IMR-90 (cell line): ENCODE results near the gene TRAP1. TPM values are rescaled to one million over a fixed set of nuclear protein-coding genes. Genes with fewer than 3 reads are reported as not detected.
A peak's percentile ranks its signal among the peaks of the same experiment; 100 is the strongest.

Experiments
- ATAC-seq: fragments of 200-7000 bp; cut with Tn5 transposase; 2 replicates; pipeline ENCODE4 v1.9.1; 2020; ENCODE audit warnings: low read depth, mild to moderate bottlenecking, moderate library complexity
- BruUV-seq: library from RNA; stranded (reverse); fragments of 400-500 nt; replicated peaks from 2 replicates; lab custom pipeline; 2021; lab: Mats Ljungman, UMichigan
- CTCF ChIA-PET: fragments of 300-600 bp; formaldehyde crosslinking; extraction: SDS; loops from one replicate; lab custom pipeline; 2021; ENCODE audit warnings: antibody characterized with exemption; lab: Yijun Ruan, JAX
- POLR2A ChIA-PET: fragments of 300-600 bp; sonication (Branson Sonifier 250); formaldehyde crosslinking; loops from one replicate; lab custom pipeline; 2022; ENCODE audit warnings: antibody characterized with exemption; ENCODE audit not compliant: unreplicated experiment; lab: Charles Lee
- DNase-seq: peaks from one replicate; pipeline ENCODE4 v3.0.0; 2013
- H2AFZ ChIP-seq: replicated peaks from 2 replicates; pipeline ENCODE3; 2013; ENCODE audit warnings: low read length, mild to moderate bottlenecking; ENCODE audit not compliant: poor library complexity
- H2AK5ac ChIP-seq: 2 replicates; pipeline ENCODE4 v1.6.1; 2013; ENCODE audit warnings: low read depth, low read length, inconsistent platforms
- H2AK9ac ChIP-seq: replicated peaks from 2 replicates; pipeline ENCODE3; 2013; ENCODE audit warnings: mild to moderate bottlenecking, low read depth, low read length, moderate library complexity; ENCODE audit not compliant: poor library complexity
- H2BK120ac ChIP-seq: 2 replicates; pipeline ENCODE4 v1.6.1; 2013; ENCODE audit warnings: low read depth, low read length, inconsistent platforms
- H2BK15ac ChIP-seq: 3 replicates; pipeline ENCODE4 v1.6.1; 2013; ENCODE audit warnings: low read depth, low read length, inconsistent platforms
- H2BK20ac ChIP-seq: 2 replicates; pipeline ENCODE4 v1.6.1; 2013; ENCODE audit warnings: low read depth, mild to moderate bottlenecking, inconsistent platforms, low read length, moderate library complexity
- H2BK5ac ChIP-seq: 2 replicates; pipeline ENCODE4 v1.6.1; 2013; ENCODE audit warnings: mild to moderate bottlenecking, low read depth, low read length, inconsistent platforms; ENCODE audit not compliant: poor library complexity, severe bottlenecking
- H3K14ac ChIP-seq: replicated peaks from 2 replicates; pipeline ENCODE4 v1.6.1; 2013; ENCODE audit warnings: low read depth, low read length, inconsistent platforms
- H3K18ac ChIP-seq: 2 replicates; pipeline ENCODE4 v1.6.1; 2013; ENCODE audit warnings: low read depth, low read length, control low read depth
- H3K23ac ChIP-seq: 2 replicates; pipeline ENCODE4 v1.6.1; 2013; ENCODE audit warnings: low read depth, low read length, inconsistent platforms
- H3K27ac ChIP-seq: 2 replicates; pipeline ENCODE4 v1.5.1; 2013; ENCODE audit warnings: mild to moderate bottlenecking, control low read depth, low read length; ENCODE audit not compliant: insufficient read depth
- H3K27me3 ChIP-seq: 2 replicates; pipeline ENCODE4 v1.6.1; 2013; ENCODE audit warnings: low read length; ENCODE audit not compliant: control insufficient read depth, insufficient read depth
- H3K36me3 ChIP-seq: 2 replicates; pipeline ENCODE4 v1.6.1; 2013; ENCODE audit warnings: low read length, mixed read lengths; ENCODE audit not compliant: control insufficient read depth, insufficient read depth
- H3K4ac ChIP-seq: 2 replicates; pipeline ENCODE4 v1.6.1; 2013; ENCODE audit warnings: low read depth, low read length, inconsistent platforms
- H3K4me1 ChIP-seq: 2 replicates; pipeline ENCODE4 v1.6.1; 2013; ENCODE audit warnings: low read length, mixed read lengths; ENCODE audit not compliant: control insufficient read depth, insufficient read depth
- H3K4me2 ChIP-seq: 2 replicates; pipeline ENCODE4 v1.6.1; 2013; ENCODE audit warnings: low read depth, mild to moderate bottlenecking, control low read depth, low read length, moderate library complexity
- H3K4me3 ChIP-seq: 2 replicates; pipeline ENCODE4 v1.5.1; 2013; ENCODE audit warnings: low read depth, mild to moderate bottlenecking, control low read depth, low read length, moderate library complexity; ENCODE audit not compliant: insufficient read depth
- H3K56ac ChIP-seq: 2 replicates; pipeline ENCODE4 v1.6.1; 2013; ENCODE audit warnings: low read length, inconsistent platforms; ENCODE audit not compliant: insufficient read depth; ENCODE audit errors: extremely low read depth
- H3K79me1 ChIP-seq, 2 experiments: 2 replicates each; pipeline ENCODE4 v1.6.1; 2013; ENCODE audit warnings: low read length in 2 of 2, inconsistent platforms in 1 of 2, low read depth in 1 of 2
- H3K9ac ChIP-seq: 2 replicates; pipeline ENCODE4 v1.6.1; 2013; ENCODE audit warnings: low read depth, low read length, control low read depth
- H3K9me1 ChIP-seq: 2 replicates; pipeline ENCODE4 v1.6.1; 2013; ENCODE audit warnings: low read length, inconsistent platforms; ENCODE audit not compliant: insufficient read depth
- H3K9me3 ChIP-seq: 2 replicates; pipeline ENCODE4 v1.6.1; 2013; ENCODE audit warnings: low read length; ENCODE audit not compliant: control insufficient read depth, insufficient read depth
- H4K20me1 ChIP-seq: 2 replicates; pipeline ENCODE4 v1.6.1; 2013; ENCODE audit warnings: low read length, inconsistent platforms; ENCODE audit not compliant: insufficient read depth
- H4K5ac ChIP-seq: 2 replicates; pipeline ENCODE4 v1.6.1; 2013; ENCODE audit warnings: mild to moderate bottlenecking, low read depth, low read length, control low read depth
- H4K8ac ChIP-seq, 2 experiments: 2 replicates each; pipeline ENCODE4 v1.6.1; 2013; ENCODE audit warnings: low read depth in 2 of 2, low read length in 2 of 2, control low read depth in 1 of 2, inconsistent platforms in 1 of 2
- H4K91ac ChIP-seq: 2 replicates; pipeline ENCODE4 v1.6.1; 2013; ENCODE audit warnings: low read depth, low read length, inconsistent platforms; ENCODE audit not compliant: insufficient read depth
- CEBPB ChIP-seq: IDR thresholded peaks from 2 replicates; pipeline ENCODE4 v1.6.1; 2012; ENCODE audit warnings: low read depth, low read length, improper control_type of control experiment
- CHD1 ChIP-seq: IDR thresholded peaks from 2 replicates; pipeline ENCODE4 v1.6.1; 2012; ENCODE audit warnings: low read depth, low read length, improper control_type of control experiment
- MAFK ChIP-seq: IDR thresholded peaks from 2 replicates; pipeline ENCODE4 v1.6.1; 2012; ENCODE audit warnings: low read depth, low read length, improper control_type of control experiment
- MAZ ChIP-seq: IDR thresholded peaks from 2 replicates; pipeline ENCODE4 v1.6.1; 2012; ENCODE audit warnings: low read depth, mild to moderate bottlenecking, low read length, improper control_type of control experiment, moderate library complexity, borderline replicate concordance
- MXI1 ChIP-seq: IDR thresholded peaks from 2 replicates; pipeline ENCODE4 v1.6.1; 2012; ENCODE audit warnings: low read depth, mild to moderate bottlenecking, low read length, moderate library complexity, borderline replicate concordance
- SMC3 ChIP-seq: fragments of 150-350 bp; IDR thresholded peaks from 2 replicates; pipeline ENCODE4 v1.6.1; 2016; ENCODE audit warnings: low read depth, mild to moderate bottlenecking, antibody characterized with exemption, low read length, moderate library complexity
- USF2 ChIP-seq: fragments of 150-350 bp; IDR thresholded peaks from 2 replicates; pipeline ENCODE4 v1.6.1; 2017; ENCODE audit warnings: mild to moderate bottlenecking, antibody characterized with exemption, low read length, low read depth
- WGBS, 2 experiments: methylation state at CpG; one replicate each; pipeline versions ENCODE4 v1.1.5 to v1.1.7; 2013; ENCODE audit warnings: missing lambda C conversion rate in 2 of 2; ENCODE audit not compliant: insufficient read length in 1 of 2; ENCODE audit errors: extremely low coverage in 2 of 2; 5-methylcytosine and 5-hydroxymethylcytosine counted together
- dilution Hi-C: fragments of 300-500 bp; cut with HindIII; formaldehyde crosslinking; loops from one replicate; pipeline ENCODE4 v1.14.3; 2018; ENCODE audit warnings: low sequenced_read_pairs; ENCODE audit not compliant: unreplicated experiment
- in situ Hi-C: fragments of 300-500 bp; cut with MboI; formaldehyde crosslinking; loops from 3 replicates; pipeline ENCODE4 v1.14.3; 2019; ENCODE audit warnings: low sequenced_read_pairs, inconsistent platforms, mixed read lengths
- intact Hi-C: fragments of 100-400 bp; cut with micrococcal nuclease; formaldehyde crosslinking; loops from 2 replicates; pipeline ENCODE4 v1.10.0; 2022
- polyA plus RNA-seq, 3 experiments: library from polyadenylated mRNA; depleted of rRNA; stranded (reverse); fragments of >200 nt; gene quantifications; 2 replicates each; pipeline ENCODE4 v1.2.3, GENCODE V29; 2012; ENCODE audit warnings: low replicate concordance in 1 of 3
- total RNA-seq: library from RNA; depleted of rRNA; stranded (reverse); fragments of >200 nt; gene quantifications from 2 replicates; pipeline ENCODE4 v1.2.3, GENCODE V29; 2012
- TF ChIP-seq, protein P1 (sequence below): conservative IDR thresholded peaks from 2 replicates; pipeline ENCODE4 v1.5.1; 2012; ENCODE audit warnings: mild to moderate bottlenecking, low read depth, low read length, improper control_type of control experiment

Gene TRAP1
- total and polyA plus RNA-seq, 2 of the 4 experiments (the other 2 are of a cell fraction), result 139 to 145 TPM

- peak overlapping the region; percentile 73; the same call in 1 of the 2 replicates for H2AK5ac ChIP-seq
- no peak overlapping the region for H3K56ac ChIP-seq
- 0 out of 2 replicates have a peak overlapping the region, but pooled peaks have one; percentile 27 for H3K9ac ChIP-seq
- H2AK9ac ChIP-seq, result peak overlapping the region; percentile 3
- H3K79me1 ChIP-seq, result peaks cover 33 to 75% of the 10 kb centered on the region in 2 experiments
- peak overlapping the region; percentile 41; the same call in 1 of the 2 replicates for H3K14ac ChIP-seq
- in situ Hi-C loops (no loop called here), intact Hi-C loops (no loop called here), dilution Hi-C loops (no loop called here)
- peak overlapping the region; percentile 32; the same call in 1 of the 2 replicates for H4K5ac ChIP-seq
- H3K4ac ChIP-seq, result peak overlapping the region; percentile 53; the same call in 1 of the 2 replicates
- H4K8ac ChIP-seq, result peak overlapping the region in 1 of 2 experiments; percentile 31; a peak in 1 of 4 replicates
- H3K18ac ChIP-seq, result peak overlapping the region; percentile 67; the same call in 1 of the 2 replicates
- peak overlapping the region; percentile 10; the same call in 1 of the 2 replicates for H3K23ac ChIP-seq
- H4K91ac ChIP-seq, result no peak overlapping the region; the same call in 1 of the 2 replicates
- ChIA-PET POLR2A (no interaction called here), CTCF (no interaction called here)
- peak; percentile 36; the same call in 1 of the 2 replicates for TF ChIP-seq CEBPB
- no peak for TF ChIP-seq SMC3
- no peak for TF ChIP-seq USF2
- TF ChIP-seq MXI1, result no peak
- no peak for TF ChIP-seq CHD1
- TF ChIP-seq MAFK, result no peak
- TF ChIP-seq MAZ, result no peak
- TF ChIP-seq, protein P1, sequence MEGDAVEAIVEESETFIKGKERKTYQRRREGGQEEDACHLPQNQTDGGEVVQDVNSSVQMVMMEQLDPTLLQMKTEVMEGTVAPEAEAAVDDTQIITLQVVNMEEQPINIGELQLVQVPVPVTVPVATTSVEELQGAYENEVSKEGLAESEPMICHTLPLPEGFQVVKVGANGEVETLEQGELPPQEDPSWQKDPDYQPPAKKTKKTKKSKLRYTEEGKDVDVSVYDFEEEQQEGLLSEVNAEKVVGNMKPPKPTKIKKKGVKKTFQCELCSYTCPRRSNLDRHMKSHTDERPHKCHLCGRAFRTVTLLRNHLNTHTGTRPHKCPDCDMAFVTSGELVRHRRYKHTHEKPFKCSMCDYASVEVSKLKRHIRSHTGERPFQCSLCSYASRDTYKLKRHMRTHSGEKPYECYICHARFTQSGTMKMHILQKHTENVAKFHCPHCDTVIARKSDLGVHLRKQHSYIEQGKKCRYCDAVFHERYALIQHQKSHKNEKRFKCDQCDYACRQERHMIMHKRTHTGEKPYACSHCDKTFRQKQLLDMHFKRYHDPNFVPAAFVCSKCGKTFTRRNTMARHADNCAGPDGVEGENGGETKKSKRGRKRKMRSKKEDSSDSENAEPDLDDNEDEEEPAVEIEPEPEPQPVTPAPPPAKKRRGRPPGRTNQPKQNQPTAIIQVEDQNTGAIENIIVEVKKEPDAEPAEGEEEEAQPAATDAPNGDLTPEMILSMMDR, result no peak
- H3K27ac ChIP-seq, result peak overlapping the region; percentile 13; the same call in 1 of the 2 replicates
- peak overlapping the region; percentile 36 for H2BK5ac ChIP-seq
- BruUV-seq, result TSS peak; percentile 4
- H2AFZ ChIP-seq, result no peak overlapping the region
- H3K4me1 ChIP-seq, result peaks cover 7% of the 10 kb centered on the region
- ATAC-seq (peak; percentile 93), DNase-seq (peak; percentile 62)
- H3K4me2 ChIP-seq, result peak overlapping the region; percentile 74; the same call in 1 of the 2 replicates
- H3K36me3 ChIP-seq, result peaks cover 50% of the 10 kb centered on the region
- H2BK20ac ChIP-seq, result peak overlapping the region; percentile 18; the same call in 1 of the 2 replicates
- H2BK120ac ChIP-seq, result peak overlapping the region; percentile 20; the same call in 1 of the 2 replicates
- no peak overlapping the region for H3K4me3 ChIP-seq
- H3K27me3 ChIP-seq, result no peaks in the 10 kb centered on the region
- no peak overlapping the region for H2BK15ac ChIP-seq
- WGBS, 2 experiments, result no CpG with 5 or more reads among the region's 4 CpGs
- H4K20me1 ChIP-seq, result peaks cover 14% of the 10 kb centered on the region; the same call in 1 of the 2 replicates
- H3K9me1 ChIP-seq, result peaks cover 23% of the 10 kb centered on the region
- H3K9me3 ChIP-seq, result no peaks in the 10 kb centered on the region
Observed at GRCh38 chr16:3754081-3754703, 36.9 kb upstream of the TRAP1 start.
